ENCODE results near the gene NOS1AP. TPM values are rescaled to one million over a fixed set of nuclear protein-coding genes. Genes with fewer than 3 reads are reported as not detected.

NOS1AP gene
- total RNA-seq, 5 donors from 2014 or later (not counting 1 experiment from before 2014, with no cell fraction given) = 0.07 to 0.16 (median 0.09) TPM; not detected in 2

DNA sequence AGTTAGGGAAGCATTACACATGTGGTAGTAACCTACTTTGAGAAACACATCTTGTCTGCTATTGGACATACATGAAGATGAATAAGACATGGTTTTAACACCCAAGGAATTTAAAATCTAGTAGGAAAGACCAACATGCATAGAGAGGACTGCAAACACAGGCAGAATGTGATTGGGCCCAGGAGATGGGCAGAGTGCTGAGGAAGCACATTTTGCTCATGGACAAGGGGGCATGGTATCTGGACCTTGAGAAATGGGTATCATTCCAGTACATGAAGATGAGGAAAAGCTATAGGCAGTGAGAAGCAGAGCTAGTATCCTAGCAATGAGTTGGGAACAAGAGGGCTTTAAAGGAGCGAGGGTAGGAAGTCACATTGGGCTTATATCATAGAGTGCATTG, 164.4 kb downstream of the NOS1AP start:
- H3K9me3 ChIP-seq = no peaks in the 10 kb centered on the region
- peaks cover 0 to 5% of the 10 kb centered on the region in 2 experiments for H3K27me3 ChIP-seq (replicated peaks in 1 of 2; ENCODE audit: control insufficient read depth in 2 of 2, extremely low read depth in 1 of 2, insufficient read depth in 2 of 2, low read length in 1 of 2)
- no peak overlapping the region for H3K27ac Mint-ChIP-seq
- H3K27me3 Mint-ChIP-seq = peaks cover 13 to 38% of the 10 kb centered on the region in 2 donors
- ChIA-PET POLR2A (no interaction called here), CTCF (no interaction called here)
- H3K4me1 ChIP-seq (ENCODE audit: control insufficient read depth in 1 of 2, extremely low read depth in 1 of 2, insufficient read depth in 2 of 2, low read length in 2 of 2) = no peaks in the 10 kb centered on the region
- no peak overlapping the region for H3K4me3 ChIP-seq (ENCODE audit: control insufficient read depth in 1 of 2, extremely low read depth in 1 of 2, low read length in 1 of 2)
- no peak overlapping the region for H3K4me3 Mint-ChIP-seq
- DNase-seq (no peak), ATAC-seq (replicated peaks in 1 of 4) (no peak)
- H3K4me1 Mint-ChIP-seq = no peaks in the 10 kb centered on the region
- no peaks in the 10 kb centered on the region for H3K36me3 Mint-ChIP-seq
- H3K27ac ChIP-seq (ENCODE audit: low read length) = no peak overlapping the region
- H3K9me3 Mint-ChIP-seq = no peaks in the 10 kb centered on the region
- WGBS (ENCODE audit: insufficient coverage) = 73% methylated on average over 1 of the region's 1 CpG
- H3K36me3 ChIP-seq (ENCODE audit: control insufficient read depth in 2 of 2, extremely low read depth in 1 of 2, insufficient read depth in 1 of 2, low read length in 1 of 2) = no peaks in the 10 kb centered on the region

DNA sequence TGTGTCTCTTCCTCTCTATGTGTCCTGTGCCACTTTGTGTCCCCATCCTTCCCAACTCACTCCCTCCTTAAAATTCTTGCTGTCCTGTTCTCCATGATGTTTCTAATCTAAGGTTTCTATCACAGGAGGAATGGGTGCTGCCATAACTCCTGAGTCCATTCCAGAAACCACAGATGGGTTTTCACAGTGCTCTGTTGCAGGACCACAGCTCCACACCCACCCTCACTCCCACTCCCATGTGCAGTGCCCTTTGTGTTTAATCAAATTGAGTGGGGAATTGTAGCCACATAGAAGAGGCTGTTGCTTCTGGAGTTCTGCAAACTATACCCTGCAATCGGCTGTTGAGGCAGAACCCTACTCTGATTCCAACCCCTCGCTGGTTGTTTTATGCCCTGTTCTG, 165.1 kb downstream of the NOS1AP start:
- no peaks in the 10 kb centered on the region for H3K4me1 Mint-ChIP-seq
- no peak overlapping the region for H3K4me3 ChIP-seq (ENCODE audit: control insufficient read depth in 1 of 2, extremely low read depth in 1 of 2, low read length in 1 of 2)
- ChIA-PET CTCF (no interaction called here), POLR2A (no interaction called here)
- no peaks in the 10 kb centered on the region for H3K36me3 ChIP-seq (ENCODE audit: control insufficient read depth in 2 of 2, extremely low read depth in 1 of 2, insufficient read depth in 1 of 2, low read length in 1 of 2)
- no peak overlapping the region for H3K27ac ChIP-seq (ENCODE audit: low read length)
- peaks cover 17 to 41% of the 10 kb centered on the region in 2 donors for H3K27me3 Mint-ChIP-seq
- H3K27ac Mint-ChIP-seq = no peak overlapping the region
- DNase-seq (no peak), ATAC-seq (replicated peaks in 1 of 4) (no peak)
- 100% methylated on average over 1 of the region's 2 CpGs for WGBS (ENCODE audit: insufficient coverage)
- no peak overlapping the region for H3K4me3 Mint-ChIP-seq
- no peaks in the 10 kb centered on the region for H3K9me3 Mint-ChIP-seq
- no peaks in the 10 kb centered on the region for H3K9me3 ChIP-seq
- no peaks in the 10 kb centered on the region for H3K36me3 Mint-ChIP-seq
- H3K27me3 ChIP-seq (replicated peaks in 1 of 2; ENCODE audit: control insufficient read depth in 2 of 2, extremely low read depth in 1 of 2, insufficient read depth in 2 of 2, low read length in 1 of 2) = peaks cover 0 to 5% of the 10 kb centered on the region in 2 experiments
- no peaks in the 10 kb centered on the region for H3K4me1 ChIP-seq (ENCODE audit: control insufficient read depth in 1 of 2, extremely low read depth in 1 of 2, insufficient read depth in 2 of 2, low read length in 2 of 2)

DNA sequence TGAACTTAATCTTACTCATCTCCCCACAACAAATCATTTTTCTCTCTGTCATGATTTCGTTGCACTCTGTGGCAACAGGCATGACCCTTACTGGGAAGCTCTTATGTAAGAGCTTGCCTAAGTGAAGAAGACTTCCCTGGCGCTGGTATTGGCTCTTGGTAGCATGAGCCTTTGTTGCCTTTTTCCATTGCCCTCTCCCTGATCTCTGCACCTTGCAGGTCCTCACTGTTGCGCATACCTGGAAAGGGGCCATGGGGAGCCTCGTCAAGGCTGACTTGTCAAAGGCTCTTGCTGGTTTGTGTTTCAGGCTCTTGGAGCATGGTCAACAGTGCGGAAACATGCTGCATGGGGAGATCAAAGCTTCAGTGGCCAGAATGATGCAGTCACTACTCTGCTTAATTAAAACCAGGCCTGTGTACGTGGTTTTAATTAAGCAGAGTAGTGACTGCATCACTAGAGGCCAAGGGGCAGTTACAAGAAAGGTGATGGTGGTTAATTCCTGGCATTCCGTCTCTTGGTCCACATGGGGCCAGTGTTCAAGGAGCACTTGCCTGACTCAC, 165.8 kb downstream of the NOS1AP start:
- no peaks in the 10 kb centered on the region for H3K9me3 Mint-ChIP-seq
- H3K27me3 Mint-ChIP-seq = peaks cover 17 to 41% of the 10 kb centered on the region in 2 donors
- Histone ChIP-seq H3K9me3 (no peaks in the 10 kb centered on the region), H3K4me3 (ENCODE audit: control insufficient read depth in 1 of 2, extremely low read depth in 1 of 2, low read length in 1 of 2) (no peak overlapping the region), H3K27ac (ENCODE audit: low read length) (no peak overlapping the region), H3K4me1 (ENCODE audit: control insufficient read depth in 1 of 2, extremely low read depth in 1 of 2, insufficient read depth in 2 of 2, low read length in 2 of 2) (no peaks in the 10 kb centered on the region), H3K27me3 (replicated peaks in 1 of 2; ENCODE audit: control insufficient read depth in 2 of 2, extremely low read depth in 1 of 2, insufficient read depth in 2 of 2, low read length in 1 of 2) (peaks cover 0 to 2% of the 10 kb centered on the region in 2 experiments), H3K36me3 (ENCODE audit: control insufficient read depth in 2 of 2, extremely low read depth in 1 of 2, insufficient read depth in 1 of 2, low read length in 1 of 2) (no peaks in the 10 kb centered on the region)
- DNase-seq = no peak
- no peak overlapping the region for H3K4me3 Mint-ChIP-seq
- ATAC-seq (replicated peaks in 1 of 4) = no peak
- H3K27ac Mint-ChIP-seq = no peak overlapping the region
- H3K36me3 Mint-ChIP-seq = no peaks in the 10 kb centered on the region
- ChIA-PET POLR2A (no interaction called here), CTCF (no interaction called here)
- 94% methylated on average over 4 of the region's 7 CpGs for WGBS (ENCODE audit: insufficient coverage)
- no peaks in the 10 kb centered on the region for H3K4me1 Mint-ChIP-seq

DNA sequence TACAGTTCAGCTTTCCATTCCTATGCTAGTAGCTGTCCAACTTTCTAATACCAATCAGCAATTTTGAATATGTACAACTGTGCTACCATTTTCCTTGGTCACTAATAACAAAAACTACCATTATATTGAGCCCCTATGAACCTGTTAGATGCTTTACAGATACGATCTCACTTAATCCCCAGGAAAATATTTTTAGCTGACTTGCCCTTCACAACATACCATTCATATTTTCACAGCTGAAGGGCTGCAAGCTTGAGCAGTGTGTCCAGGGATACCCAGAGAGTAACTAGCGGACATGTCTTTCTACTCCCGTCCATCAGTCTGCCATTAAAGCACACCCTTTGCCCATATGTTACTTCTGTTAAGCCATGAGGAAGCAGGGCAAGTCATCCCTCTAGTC, 166.7 kb downstream of the NOS1AP start:
- Mint-ChIP-seq H3K9me3 (no peaks in the 10 kb centered on the region), H3K27me3 (peaks cover 23 to 50% of the 10 kb centered on the region in 2 donors), H3K36me3 (no peaks in the 10 kb centered on the region), H3K4me3 (no peak overlapping the region), H3K27ac (no peak overlapping the region), H3K4me1 (no peaks in the 10 kb centered on the region)
- Histone ChIP-seq H3K36me3 (ENCODE audit: control insufficient read depth in 2 of 2, extremely low read depth in 1 of 2, insufficient read depth in 1 of 2, low read length in 1 of 2) (no peaks in the 10 kb centered on the region), H3K4me3 (ENCODE audit: control insufficient read depth in 1 of 2, extremely low read depth in 1 of 2, low read length in 1 of 2) (no peak overlapping the region), H3K27ac (ENCODE audit: low read length) (no peak overlapping the region), H3K27me3 (replicated peaks in 1 of 2; ENCODE audit: control insufficient read depth in 2 of 2, extremely low read depth in 1 of 2, insufficient read depth in 2 of 2, low read length in 1 of 2) (peaks cover 0 to 2% of the 10 kb centered on the region in 2 experiments), H3K4me1 (ENCODE audit: control insufficient read depth in 1 of 2, extremely low read depth in 1 of 2, insufficient read depth in 2 of 2, low read length in 2 of 2) (no peaks in the 10 kb centered on the region), H3K9me3 (no peaks in the 10 kb centered on the region)
- DNase-seq = no peak
- ATAC-seq (replicated peaks in 1 of 4) = no peak
- CTCF ChIA-PET = no interaction called here
- POLR2A ChIA-PET = no interaction called here
- 100% methylated on average over 1 of the region's 3 CpGs for WGBS (ENCODE audit: insufficient coverage)

DNA sequence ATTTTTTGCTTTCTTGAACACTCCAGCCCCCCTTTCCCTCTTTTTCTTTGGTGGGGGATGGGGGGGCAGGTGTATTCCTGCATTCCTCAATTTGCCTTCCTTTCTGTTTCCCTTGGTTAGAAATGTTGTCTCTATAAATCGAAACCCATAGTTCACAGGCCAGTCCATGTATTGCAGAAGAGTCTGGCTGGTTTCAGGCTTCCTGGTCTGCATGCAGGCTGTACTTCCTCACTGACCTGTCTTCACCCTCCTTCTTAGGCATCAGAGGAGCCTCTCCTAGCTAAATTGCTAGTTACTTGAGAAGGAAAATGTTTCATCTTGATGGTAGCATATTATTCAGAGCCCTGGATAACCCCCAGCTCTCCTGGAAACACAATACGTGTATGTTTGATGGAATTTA, 167.1 kb downstream of the NOS1AP start:
- ChIA-PET CTCF (no interaction called here), POLR2A (no interaction called here)
- no peak for DNase-seq
- ATAC-seq (replicated peaks in 1 of 4) = no peak
- Histone ChIP-seq H3K27me3 (replicated peaks in 1 of 2; ENCODE audit: control insufficient read depth in 2 of 2, extremely low read depth in 1 of 2, insufficient read depth in 2 of 2, low read length in 1 of 2) (peaks cover 0 to 2% of the 10 kb centered on the region in 2 experiments), H3K4me3 (ENCODE audit: control insufficient read depth in 1 of 2, extremely low read depth in 1 of 2, low read length in 1 of 2) (no peak overlapping the region), H3K4me1 (ENCODE audit: control insufficient read depth in 1 of 2, extremely low read depth in 1 of 2, insufficient read depth in 2 of 2, low read length in 2 of 2) (no peaks in the 10 kb centered on the region), H3K27ac (ENCODE audit: low read length) (no peak overlapping the region), H3K36me3 (ENCODE audit: control insufficient read depth in 2 of 2, extremely low read depth in 1 of 2, insufficient read depth in 1 of 2, low read length in 1 of 2) (no peaks in the 10 kb centered on the region), H3K9me3 (no peaks in the 10 kb centered on the region)
- Mint-ChIP-seq H3K27me3 (peaks cover 23 to 53% of the 10 kb centered on the region in 2 donors), H3K36me3 (no peaks in the 10 kb centered on the region), H3K27ac (no peak overlapping the region), H3K9me3 (no peaks in the 10 kb centered on the region), H3K4me3 (no peak overlapping the region), H3K4me1 (no peaks in the 10 kb centered on the region)
- WGBS (ENCODE audit: insufficient coverage) = 60% methylated on average over 1 of the region's 2 CpGs

DNA sequence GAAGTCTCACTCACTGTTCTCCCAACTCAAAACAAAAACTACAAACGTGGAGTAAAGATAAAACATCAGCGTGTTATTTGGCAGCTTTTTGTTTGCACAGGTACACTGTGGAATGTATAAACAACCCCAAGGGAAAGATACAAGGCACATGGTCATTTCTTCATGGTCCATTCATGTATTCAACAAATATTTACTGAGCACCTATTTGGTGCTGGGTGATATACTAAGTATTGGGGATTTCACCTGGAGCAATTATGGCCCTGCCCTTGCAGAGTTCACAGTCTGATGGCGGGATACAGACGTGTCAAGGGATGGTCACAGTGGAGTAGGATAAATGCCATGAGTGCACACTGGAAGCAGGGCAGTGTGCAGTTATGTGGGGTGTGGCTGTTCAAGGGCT, 171.1 kb downstream of the NOS1AP start:
- Mint-ChIP-seq H3K36me3 (no peaks in the 10 kb centered on the region), H3K4me3 (no peak overlapping the region), H3K27me3 (peaks cover 26 to 46% of the 10 kb centered on the region in 2 donors), H3K4me1 (no peaks in the 10 kb centered on the region), H3K9me3 (no peaks in the 10 kb centered on the region), H3K27ac (no peak overlapping the region)
- ATAC-seq (replicated peaks in 1 of 4) (no peak), DNase-seq (no peak)
- CTCF ChIA-PET = no interaction called here
- Histone ChIP-seq H3K9me3 (no peaks in the 10 kb centered on the region), H3K4me3 (ENCODE audit: control insufficient read depth in 1 of 2, extremely low read depth in 1 of 2, low read length in 1 of 2) (no peak overlapping the region), H3K36me3 (ENCODE audit: control insufficient read depth in 2 of 2, extremely low read depth in 1 of 2, insufficient read depth in 1 of 2, low read length in 1 of 2) (no peaks in the 10 kb centered on the region), H3K27ac (ENCODE audit: low read length) (no peak overlapping the region), H3K27me3 (replicated peaks in 1 of 2; ENCODE audit: control insufficient read depth in 2 of 2, extremely low read depth in 1 of 2, insufficient read depth in 2 of 2, low read length in 1 of 2) (peaks cover 0 to 2% of the 10 kb centered on the region in 2 experiments), H3K4me1 (ENCODE audit: control insufficient read depth in 1 of 2, extremely low read depth in 1 of 2, insufficient read depth in 2 of 2, low read length in 2 of 2) (no peaks in the 10 kb centered on the region)
- WGBS (ENCODE audit: insufficient coverage) = 80% methylated on average over 2 of the region's 4 CpGs
- POLR2A ChIA-PET = no interaction called here

DNA sequence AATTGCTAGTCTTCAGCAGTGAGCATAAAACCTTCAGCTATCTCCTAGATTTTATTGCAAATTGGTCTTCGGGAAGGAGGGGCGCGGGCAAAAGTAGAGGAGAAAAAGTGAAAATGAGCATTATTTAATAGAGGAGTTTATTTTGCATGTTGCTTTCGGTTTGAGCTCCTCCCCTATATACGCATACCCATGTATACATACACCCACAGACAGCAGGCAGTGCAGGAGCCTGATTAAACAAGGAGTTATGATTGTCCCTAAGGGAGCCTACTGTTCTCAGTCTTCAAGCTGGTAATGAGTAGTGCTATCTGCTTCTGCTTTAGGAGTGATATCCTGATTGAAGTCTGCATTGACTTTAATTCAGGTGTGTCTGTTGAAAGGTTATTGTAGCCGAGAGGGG, 173.3 kb downstream of the NOS1AP start:
- no peak overlapping the region for H3K4me3 ChIP-seq (ENCODE audit: control insufficient read depth in 1 of 2, extremely low read depth in 1 of 2, low read length in 1 of 2)
- Mint-ChIP-seq H3K4me3 (no peak overlapping the region), H3K27ac (no peak overlapping the region), H3K4me1 (no peaks in the 10 kb centered on the region), H3K36me3 (no peaks in the 10 kb centered on the region), H3K9me3 (no peaks in the 10 kb centered on the region), H3K27me3 (peaks cover 21 to 35% of the 10 kb centered on the region in 2 donors)
- CTCF ChIA-PET = no interaction called here
- POLR2A ChIA-PET = no interaction called here
- H3K36me3 ChIP-seq (ENCODE audit: control insufficient read depth in 2 of 2, extremely low read depth in 1 of 2, insufficient read depth in 1 of 2, low read length in 1 of 2) = no peaks in the 10 kb centered on the region
- WGBS (ENCODE audit: insufficient coverage) = 100% methylated on average over 1 of the region's 6 CpGs
- DNase-seq (no peak), ATAC-seq (replicated peaks in 1 of 4) (no peak)
- peaks cover 0 to under 1% of the 10 kb centered on the region in 2 experiments for H3K27me3 ChIP-seq (replicated peaks in 1 of 2; ENCODE audit: control insufficient read depth in 2 of 2, extremely low read depth in 1 of 2, insufficient read depth in 2 of 2, low read length in 1 of 2)
- no peaks in the 10 kb centered on the region for H3K4me1 ChIP-seq (ENCODE audit: control insufficient read depth in 1 of 2, extremely low read depth in 1 of 2, insufficient read depth in 2 of 2, low read length in 2 of 2)
- H3K9me3 ChIP-seq = no peaks in the 10 kb centered on the region
- H3K27ac ChIP-seq (ENCODE audit: low read length) = no peak overlapping the region

All from T-cell (primary cell).